AG04450 (cell line): ENCODE measurements around the gene ARHGAP18. TPM values are rescaled to one million over a fixed set of nuclear protein-coding genes. Genes with fewer than 3 reads are reported as not detected.
A peak's percentile ranks its signal among the peaks of the same experiment; 100 is the strongest.

Experiments
- CTCF ChIA-PET: fragments of 300-600, 350-600 bp; formaldehyde crosslinking; extraction: SDS; loops from one replicate; lab custom pipeline; 2022; ENCODE audit warnings: antibody characterized with exemption, inconsistent platforms; lab: Charles Lee
- POLR2A ChIA-PET: fragments of 350-600 bp; formaldehyde crosslinking; extraction: SDS; loops from one replicate; lab custom pipeline; 2021; ENCODE audit warnings: antibody characterized with exemption, inconsistent platforms; lab: Yijun Ruan, JAX
- DNase-seq: peaks from one replicate; pipeline ENCODE4 v3.0.0-alpha.2; 2011; ENCODE audit warnings: low read depth, low spot score
- H3K27ac ChIP-seq: one replicate; pipeline ENCODE4 v1.5.1; 2012; ENCODE audit warnings: low read depth, low read length, control low read depth
- H3K27me3 ChIP-seq: one replicate; pipeline ENCODE4 v1.6.0; 2012; ENCODE audit warnings: low read length; ENCODE audit not compliant: control insufficient read depth, insufficient read depth
- H3K4me3 ChIP-seq: 2 replicates; pipeline ENCODE4 v1.5.1; 2011; ENCODE audit warnings: mild to moderate bottlenecking, low read depth, low read length, control low read depth
- H3K9me3 ChIP-seq: 2 replicates; pipeline ENCODE4 v1.5.1; 2012; ENCODE audit warnings: low read length; ENCODE audit not compliant: control insufficient read depth, insufficient read depth
- polyA plus RNA-seq: library from polyadenylated mRNA; depleted of rRNA; stranded (reverse); fragments of >200 nt; gene quantifications from 2 replicates; pipeline ENCODE4 v1.2.3, GENCODE V29; 2011
- TF ChIP-seq, protein P1 (sequence below): IDR thresholded peaks from 2 replicates; pipeline ENCODE4 v1.5.1; 2011; ENCODE audit warnings: low read depth, low read length, control low read depth, inconsistent platforms

The ARHGAP18 gene
- polyA plus RNA-seq, 1 experiment = 13.9 TPM

DNA sequence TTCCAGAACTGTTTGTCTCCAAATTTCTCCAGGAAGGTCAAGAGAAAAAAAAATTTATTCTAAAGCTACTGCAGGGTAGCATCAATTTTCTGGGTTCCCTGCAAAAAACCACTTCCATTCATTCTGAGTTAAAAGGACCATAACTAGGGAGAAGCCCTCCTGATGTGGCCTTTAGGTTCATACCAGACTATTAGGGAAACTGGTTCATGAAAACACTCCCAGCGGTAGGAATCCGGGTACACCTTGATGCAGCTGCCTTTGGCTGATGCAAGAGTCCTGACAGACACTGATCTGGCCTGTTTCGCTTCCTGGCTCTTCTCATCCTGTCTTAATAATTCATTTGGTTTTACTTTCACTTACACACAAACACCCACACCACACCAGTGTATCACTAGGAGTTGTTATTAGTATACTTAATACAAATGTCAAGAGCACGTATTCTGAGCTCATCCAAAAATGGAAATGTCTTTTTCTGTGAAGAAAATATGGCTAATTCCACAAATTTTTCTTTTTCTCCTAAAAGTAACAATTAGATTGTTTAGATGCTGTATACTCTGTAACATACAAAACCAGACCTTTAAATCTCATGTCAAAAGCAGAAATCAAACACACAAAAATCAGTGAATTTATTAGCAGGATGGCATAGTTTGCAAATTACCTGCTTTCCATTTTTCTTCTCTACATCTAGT is 38.4 kb upstream of the ARHGAP18 start:
- Histone ChIP-seq H3K27me3 (no peaks in the 10 kb centered on the region), H3K4me3 (no peak overlapping the region), H3K9me3 (no peaks in the 10 kb centered on the region), H3K27ac (peak overlapping the region; percentile 53)
- TF ChIP-seq, protein P1, sequence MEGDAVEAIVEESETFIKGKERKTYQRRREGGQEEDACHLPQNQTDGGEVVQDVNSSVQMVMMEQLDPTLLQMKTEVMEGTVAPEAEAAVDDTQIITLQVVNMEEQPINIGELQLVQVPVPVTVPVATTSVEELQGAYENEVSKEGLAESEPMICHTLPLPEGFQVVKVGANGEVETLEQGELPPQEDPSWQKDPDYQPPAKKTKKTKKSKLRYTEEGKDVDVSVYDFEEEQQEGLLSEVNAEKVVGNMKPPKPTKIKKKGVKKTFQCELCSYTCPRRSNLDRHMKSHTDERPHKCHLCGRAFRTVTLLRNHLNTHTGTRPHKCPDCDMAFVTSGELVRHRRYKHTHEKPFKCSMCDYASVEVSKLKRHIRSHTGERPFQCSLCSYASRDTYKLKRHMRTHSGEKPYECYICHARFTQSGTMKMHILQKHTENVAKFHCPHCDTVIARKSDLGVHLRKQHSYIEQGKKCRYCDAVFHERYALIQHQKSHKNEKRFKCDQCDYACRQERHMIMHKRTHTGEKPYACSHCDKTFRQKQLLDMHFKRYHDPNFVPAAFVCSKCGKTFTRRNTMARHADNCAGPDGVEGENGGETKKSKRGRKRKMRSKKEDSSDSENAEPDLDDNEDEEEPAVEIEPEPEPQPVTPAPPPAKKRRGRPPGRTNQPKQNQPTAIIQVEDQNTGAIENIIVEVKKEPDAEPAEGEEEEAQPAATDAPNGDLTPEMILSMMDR = no peak
- CTCF ChIA-PET = interaction anchor here (2.2 to 2.6 kb wide), 2 partner anchors 27 to 150 kb away, joined by 12 to 23 read pairs; no protein-coding TSS in a partner anchor
- DNase-seq = no peak
- POLR2A ChIA-PET = no interaction called here

DNA sequence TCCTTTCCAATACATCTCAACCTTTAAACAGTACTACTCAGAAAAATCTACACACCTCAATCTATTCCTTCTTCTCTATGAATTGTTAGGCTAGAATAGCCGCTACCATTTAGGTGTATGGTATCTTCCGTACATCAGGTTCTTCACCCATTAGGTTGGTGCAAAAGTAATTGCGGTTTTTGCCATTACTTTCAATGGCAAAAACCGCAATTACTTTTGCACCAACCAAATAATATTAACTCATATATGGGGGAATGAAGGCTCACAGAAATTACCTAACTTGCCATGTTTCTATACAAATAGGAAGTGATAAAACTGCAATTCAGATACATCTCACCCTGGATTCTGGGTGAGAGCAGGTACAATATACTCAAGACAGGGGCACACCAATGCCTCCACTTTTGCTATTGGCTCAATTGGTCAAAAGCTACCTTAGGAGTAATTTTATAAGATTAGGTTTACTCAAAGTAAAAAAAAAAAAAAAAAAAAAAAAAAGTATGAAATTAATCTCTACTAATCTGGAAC is 37.7 kb upstream of the ARHGAP18 start:
- CTCF ChIA-PET = no interaction called here
- H3K27ac ChIP-seq = no peak overlapping the region
- no peak overlapping the region for H3K4me3 ChIP-seq
- DNase-seq = no peak
- H3K27me3 ChIP-seq = no peaks in the 10 kb centered on the region
- H3K9me3 ChIP-seq = no peaks in the 10 kb centered on the region
- POLR2A ChIA-PET = no interaction called here
- TF ChIP-seq, protein P1 = no peak

DNA sequence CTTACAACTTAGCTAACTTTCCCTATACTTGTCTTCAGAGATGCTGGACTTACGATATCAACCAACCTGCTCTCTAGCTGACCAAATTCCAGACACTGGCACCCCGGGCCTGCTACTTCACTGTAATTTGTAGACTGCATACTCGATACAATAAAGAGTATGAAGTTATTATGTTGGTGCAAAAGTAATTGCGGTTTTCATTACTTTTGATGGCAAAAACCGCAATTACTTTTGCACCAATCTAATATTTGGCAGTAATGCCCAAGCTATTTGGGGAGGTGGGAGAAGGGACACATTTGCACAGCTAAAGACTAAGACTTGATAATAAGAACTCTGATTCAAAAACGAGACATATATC is 34.9 kb upstream of the ARHGAP18 start:
- POLR2A ChIA-PET = interaction anchor here (1.2 kb wide), 1 partner anchor 61 kb away, joined by 3 read pairs; no protein-coding TSS in a partner anchor
- Histone ChIP-seq H3K27me3 (no peaks in the 10 kb centered on the region), H3K4me3 (no peak overlapping the region), H3K27ac (no peak overlapping the region), H3K9me3 (no peaks in the 10 kb centered on the region)
- DNase-seq = no peak
- TF ChIP-seq, protein P1 = no peak
- CTCF ChIA-PET = interaction anchor here (0.9 to 2.6 kb wide), 5 partner anchors 30 to 276 kb away, joined by 4 to 25 read pairs (median 12); no protein-coding TSS in a partner anchor

DNA sequence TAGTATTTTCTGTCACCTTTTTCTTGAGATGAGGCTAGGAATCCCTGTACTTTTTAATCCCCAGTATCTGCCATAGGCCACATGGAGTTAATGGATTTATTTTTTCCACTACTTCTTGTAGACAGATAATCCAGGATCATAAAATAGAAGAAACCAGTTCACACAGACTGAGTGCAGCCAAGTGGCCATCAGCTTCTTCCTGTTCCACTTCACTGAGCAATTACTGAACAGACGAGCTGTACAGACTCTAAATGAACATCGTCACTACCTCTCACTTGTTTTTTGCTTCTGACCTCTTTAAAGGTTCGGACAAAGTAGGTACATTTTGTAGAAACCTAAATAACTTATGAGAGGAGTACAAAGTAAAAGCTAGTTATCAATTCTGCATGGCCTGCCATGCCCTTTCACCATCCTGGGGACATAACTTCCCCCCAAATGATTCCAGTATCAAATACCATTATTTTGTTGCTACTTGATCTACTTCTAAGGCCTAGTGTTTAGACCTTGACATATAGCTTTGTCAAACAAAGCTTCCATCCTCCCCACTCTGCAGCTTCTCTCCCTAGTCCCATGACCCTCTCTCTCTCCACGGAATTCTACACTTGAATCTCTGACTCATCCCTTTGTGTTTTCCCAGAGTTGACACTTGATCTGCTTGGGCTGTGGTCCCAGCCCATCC is 34.4 kb upstream of the ARHGAP18 start:
- H3K27me3 ChIP-seq = no peaks in the 10 kb centered on the region
- no peak overlapping the region for H3K27ac ChIP-seq
- CTCF ChIA-PET = interaction anchor here (0.9 to 2.6 kb wide), 5 partner anchors 31 to 277 kb away, joined by 4 to 25 read pairs (median 12); no protein-coding TSS in a partner anchor
- TF ChIP-seq, protein P1 = no peak
- H3K9me3 ChIP-seq = no peaks in the 10 kb centered on the region
- no peak overlapping the region for H3K4me3 ChIP-seq
- POLR2A ChIA-PET = interaction anchor here (0.6 to 1.2 kb wide), 3 partner anchors 61 to 146 kb away, joined by 3 read pairs; no protein-coding TSS in a partner anchor
- DNase-seq = peak; percentile 73

DNA sequence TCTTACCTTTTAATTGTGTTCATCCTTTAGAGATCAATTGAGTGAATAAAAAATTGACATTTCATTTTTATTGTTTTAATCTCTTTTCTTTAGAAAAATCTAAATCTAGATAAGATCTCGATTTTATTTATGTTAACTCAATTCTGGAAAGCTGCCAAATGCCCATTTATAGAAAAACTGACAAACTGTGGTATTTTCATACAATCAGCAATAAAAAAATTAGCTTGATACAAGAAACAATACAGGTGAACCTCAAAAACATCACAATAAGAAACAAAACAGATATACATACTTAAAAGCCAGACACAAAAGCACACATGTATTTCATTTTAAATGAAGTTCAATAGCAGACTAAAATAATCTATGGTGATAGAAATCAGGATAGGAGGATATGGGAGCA is 30.0 kb upstream of the ARHGAP18 start:
- H3K27ac ChIP-seq = no peak overlapping the region
- TF ChIP-seq, protein P1 = no peak
- POLR2A ChIA-PET = no interaction called here
- H3K4me3 ChIP-seq = no peak overlapping the region
- no peak for DNase-seq
- CTCF ChIA-PET = no interaction called here
- no peaks in the 10 kb centered on the region for H3K9me3 ChIP-seq
- H3K27me3 ChIP-seq = no peaks in the 10 kb centered on the region
